Posterior vena cava (tissue), 2 donors: ENCODE measurements around the gene CABP1. TPM values are rescaled to one million over a fixed set of nuclear protein-coding genes. Genes with fewer than 3 reads are reported as not detected.
A peak's percentile ranks its signal among the peaks of the same experiment; 100 is the strongest.
"Not testable (repeated sequence)": the region's sequence is repeated elsewhere in the genome, so short reads cannot be mapped to it uniquely, and the experiment has no call there.

Experiments used
- DNase-seq: peaks from one replicate; pipeline ENCODE4 v3.0.0-alpha.2; 2020; ENCODE audit warnings: low spot score
- intact Hi-C, 2 donors: fragments of 100-400 bp; cut with DNase I; formaldehyde crosslinking; loops; one replicate each; pipeline versions ENCODE4 v1.14.1 to v1.14.2; 2022 to 2023
- total RNA-seq, 2 donors: library from RNA; stranded (reverse); fragmentation: NEBNext Ultra II Directional; extraction: Animal tissue kit (Norgen Biotek cat#: 25700); gene quantifications; one replicate each; pipeline ENCODE4 v1.2.1, GENCODE V29; 2021
- donor health status: DM: yes; HTN: yes; CAD: no.
- donor health status: DM: yes; HTN: yes; CAD: no.

CABP1 gene
- total RNA-seq, 2 donors from 2014 or later = 3.3 to 5.5 TPM

DNA sequence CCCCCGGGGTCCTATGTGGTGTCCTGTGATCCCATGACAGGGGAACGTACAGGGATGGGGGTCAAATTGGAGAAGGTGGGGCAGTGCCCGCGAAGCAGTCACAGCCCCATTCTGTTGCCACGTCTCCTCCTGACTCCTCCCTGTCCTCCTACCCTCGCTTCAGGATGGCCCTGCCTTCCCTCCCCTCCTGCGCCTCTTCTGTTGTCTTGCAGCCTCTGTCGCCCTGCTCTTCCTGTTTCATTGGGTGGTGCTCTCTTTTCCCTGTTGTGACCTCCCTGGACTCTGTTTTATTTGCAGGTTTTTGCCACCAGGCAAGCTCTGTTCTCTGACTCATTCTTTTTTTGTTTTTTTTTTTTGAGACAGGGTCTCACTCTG, 18.7 kb downstream of the CABP1 start:
- intact Hi-C loops = no loop called here
- no peak for DNase-seq

DNA sequence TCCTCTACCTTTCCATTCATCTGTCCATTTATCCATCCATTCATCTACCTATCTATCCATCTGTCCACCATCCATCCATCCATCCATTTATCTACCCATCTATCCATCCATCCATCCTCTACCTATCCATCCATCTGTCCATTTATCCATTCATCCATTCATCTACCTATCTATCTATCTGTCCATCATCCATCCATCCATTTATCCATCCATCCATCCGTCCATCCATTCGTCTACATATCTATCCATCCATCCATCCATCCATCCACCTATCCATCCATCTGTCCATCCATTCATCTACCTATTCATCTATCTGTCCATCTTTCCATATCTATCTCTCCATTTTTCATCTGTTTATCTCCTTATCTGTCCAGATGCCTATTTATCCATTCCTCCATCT, 21.0 kb downstream of the CABP1 start:
- no peak for DNase-seq
- intact Hi-C loops = no loop called here

DNA sequence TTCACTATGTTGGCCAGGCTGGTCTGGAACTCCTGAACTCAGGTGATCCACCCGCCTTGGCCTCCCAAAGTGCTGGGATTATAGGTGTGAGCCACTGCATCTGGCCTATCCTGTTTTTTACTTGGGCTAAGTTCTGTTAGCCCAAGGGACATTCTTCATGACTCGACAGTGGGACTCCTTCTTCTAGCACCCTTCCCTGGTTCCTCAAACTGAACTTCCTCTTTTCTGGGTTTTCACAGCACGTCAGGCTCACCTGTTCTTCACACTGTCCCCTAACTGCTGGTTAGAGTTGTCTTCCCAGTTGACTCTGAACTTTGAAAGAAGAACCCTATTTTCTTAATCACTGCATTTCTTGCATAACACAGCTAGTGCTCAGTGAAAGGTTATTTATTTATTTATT, 22.5 kb downstream of the CABP1 start:
- intact Hi-C loops = no loop called here
- DNase-seq = no peak

DNA sequence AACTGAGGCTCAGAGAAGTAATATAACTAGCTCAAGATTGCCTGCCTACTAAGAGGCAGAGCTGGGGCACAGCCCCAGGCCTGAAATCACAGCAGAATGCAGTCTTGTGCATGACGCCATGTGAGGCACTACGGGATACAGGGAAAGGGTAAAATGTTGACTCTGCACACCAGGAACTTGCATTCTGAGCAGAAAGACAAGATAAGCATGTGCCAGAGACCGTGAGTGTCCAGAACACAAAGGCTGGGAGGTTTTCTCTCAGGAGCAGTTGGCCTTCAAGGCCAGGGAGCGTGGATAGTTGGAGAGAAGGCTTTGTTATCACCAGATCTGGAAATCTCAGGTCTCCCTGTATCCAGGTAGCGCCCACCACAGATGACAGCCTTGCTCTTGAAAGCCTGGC, 23.3 kb downstream of the CABP1 start:
- intact Hi-C loops = no loop called here
- no peak for DNase-seq

DNA sequence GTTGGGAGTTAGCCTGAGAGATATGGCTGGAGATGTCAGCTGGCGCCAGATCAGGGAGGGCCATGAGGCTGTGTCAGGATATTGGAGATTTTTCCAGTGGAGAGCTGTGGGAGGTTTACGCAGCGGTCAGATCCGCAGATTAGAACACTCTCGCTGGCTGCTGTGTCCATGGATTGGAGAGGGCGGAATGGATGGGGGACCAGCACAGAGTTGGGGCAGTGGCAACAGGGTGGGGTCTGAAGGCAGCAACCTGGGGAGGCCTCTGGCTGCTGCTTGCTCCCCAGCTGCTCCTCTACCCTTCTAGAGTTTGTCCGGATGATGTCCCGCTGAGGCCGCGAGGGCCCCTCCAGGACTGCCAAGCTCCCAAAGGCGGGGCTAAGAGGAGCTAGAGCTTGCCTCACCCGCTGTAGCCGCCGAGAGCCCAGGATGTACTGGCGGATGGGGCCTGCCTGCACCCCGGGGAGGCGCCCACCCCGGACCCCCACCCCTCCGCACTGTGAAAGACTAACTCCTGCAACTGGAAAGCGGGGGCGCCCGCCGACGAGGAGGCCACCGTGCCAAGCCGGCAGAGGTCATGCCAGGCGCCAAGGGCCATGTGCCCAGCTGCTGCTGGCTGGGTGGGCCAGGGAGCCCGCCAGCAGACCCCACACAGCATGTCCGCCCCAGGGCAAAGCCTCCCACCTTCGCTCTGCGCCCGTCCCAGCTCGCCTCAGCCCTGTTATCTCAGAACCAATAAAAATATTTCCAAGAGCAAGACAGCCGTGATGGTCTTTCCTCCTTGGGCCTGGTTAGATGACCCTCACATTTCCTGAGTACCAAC, 26.4 kb downstream of the CABP1 start:
- no peak for DNase-seq
- intact Hi-C loops = loop anchor here in 1 of 2 donors (1.0 kb wide), 1 partner anchor 38 kb away; no protein-coding TSS in a partner anchor

DNA sequence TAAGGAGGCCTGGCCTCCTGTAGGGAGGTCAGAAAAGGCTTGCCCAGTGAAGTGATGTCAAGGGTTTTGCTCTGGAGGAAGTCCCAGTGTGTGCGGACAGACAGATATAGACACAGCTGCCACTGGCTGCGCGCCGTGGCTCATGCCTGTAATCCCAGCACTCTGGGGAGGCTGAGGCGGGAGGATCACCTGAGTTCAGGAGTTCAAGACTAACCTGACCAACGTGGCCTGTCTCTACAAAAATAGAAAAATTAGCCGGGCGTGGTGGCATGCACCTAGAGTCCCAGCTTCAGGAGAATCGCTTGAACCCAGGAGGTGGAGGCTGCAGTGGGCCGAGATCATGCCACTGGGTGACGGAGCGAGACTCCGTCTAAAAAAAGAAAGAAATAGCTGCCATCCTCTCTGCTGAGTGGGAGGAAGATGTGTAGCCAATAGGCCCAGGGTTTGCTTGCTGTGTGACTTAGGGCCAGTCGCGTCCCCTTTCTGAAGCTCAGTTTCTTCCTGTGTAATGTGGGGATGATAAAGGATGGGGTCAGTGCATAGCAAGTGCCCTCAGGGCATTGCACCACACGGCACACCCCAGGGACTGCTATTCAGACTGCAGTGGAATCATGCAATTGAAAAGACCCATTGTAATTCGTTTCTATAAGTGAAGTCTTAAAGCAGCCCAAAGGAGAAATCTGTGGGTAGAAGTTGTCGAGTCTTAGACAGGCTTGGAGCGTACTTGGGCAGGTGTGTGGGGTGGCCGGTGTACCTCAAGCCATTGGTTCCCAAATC, 27.9 kb downstream of the CABP1 start:
- intact Hi-C loops = no loop called here

DNA sequence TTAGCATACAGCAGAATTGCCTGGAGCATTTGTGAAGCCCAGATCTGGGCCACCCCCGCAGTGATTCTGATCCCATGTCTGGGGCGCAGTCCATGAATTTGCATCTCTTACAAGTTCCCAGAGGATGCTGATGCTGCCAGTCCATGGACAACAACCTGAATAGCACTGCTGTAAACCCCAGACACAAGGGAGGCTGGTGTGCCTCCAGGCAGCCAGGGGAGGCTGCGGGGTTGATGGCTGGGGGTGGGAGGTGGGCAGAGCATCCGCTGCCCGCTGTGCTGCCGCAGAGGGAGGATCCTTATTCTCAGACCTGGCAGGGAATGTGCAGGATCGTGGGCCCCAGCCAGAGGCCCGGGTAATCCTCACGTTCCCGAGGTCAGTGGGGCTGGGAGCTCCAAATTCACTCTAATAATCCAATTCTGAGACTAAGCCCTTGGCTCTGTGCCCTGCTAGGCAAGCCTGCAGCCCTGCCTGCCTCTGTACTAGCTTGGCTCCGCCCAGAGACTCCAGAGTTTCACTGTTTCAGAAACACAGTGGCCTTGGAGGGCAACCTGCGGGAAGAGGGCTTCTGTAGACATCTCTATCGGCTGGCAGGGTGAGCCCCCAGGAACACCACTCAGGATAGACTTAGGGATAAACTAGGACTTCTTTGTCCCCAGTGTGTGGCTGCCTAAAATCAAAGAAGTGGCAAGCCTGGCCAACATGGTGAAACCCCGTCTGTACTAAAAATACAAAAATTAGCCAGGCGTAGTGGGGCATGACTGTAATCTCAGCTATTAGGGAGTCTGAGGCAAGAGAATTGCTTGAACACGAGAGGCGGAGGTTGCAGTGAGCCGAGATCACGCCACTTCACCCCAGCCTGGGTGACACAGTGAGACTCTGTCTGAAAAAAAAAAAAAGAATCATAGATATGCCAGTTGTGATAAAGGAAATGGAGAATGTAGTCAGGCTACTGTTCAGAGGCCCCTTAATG, 28.7 kb downstream of the CABP1 start:
- no peak for DNase-seq
- intact Hi-C loops = no loop called here

More for the DNA sequence above, 27.9 kb downstream of the CABP1 start:
- DNase-seq = no peak

DNA sequence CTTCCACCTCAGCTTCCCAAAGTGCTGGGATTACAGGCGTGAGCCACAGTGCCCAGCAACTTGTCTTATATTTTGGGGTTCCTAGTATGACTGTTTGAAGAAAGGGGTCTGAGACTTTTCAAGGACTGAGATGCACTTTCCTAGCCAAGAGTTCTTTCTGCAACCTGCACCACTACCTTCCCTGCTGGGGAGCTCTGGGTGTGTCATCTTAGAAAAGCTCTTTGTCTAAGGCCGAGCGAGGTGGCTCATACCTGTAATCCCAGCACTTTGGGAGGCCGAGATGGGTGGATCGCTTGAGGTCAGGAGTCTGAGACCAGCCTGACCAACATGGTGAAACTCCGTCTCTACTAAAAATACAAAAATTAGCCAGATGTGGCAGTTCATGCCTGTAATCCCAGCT, 29.8 kb downstream of the CABP1 start:
- intact Hi-C loops, DNase-seq: not testable (repeated sequence)

DNA sequence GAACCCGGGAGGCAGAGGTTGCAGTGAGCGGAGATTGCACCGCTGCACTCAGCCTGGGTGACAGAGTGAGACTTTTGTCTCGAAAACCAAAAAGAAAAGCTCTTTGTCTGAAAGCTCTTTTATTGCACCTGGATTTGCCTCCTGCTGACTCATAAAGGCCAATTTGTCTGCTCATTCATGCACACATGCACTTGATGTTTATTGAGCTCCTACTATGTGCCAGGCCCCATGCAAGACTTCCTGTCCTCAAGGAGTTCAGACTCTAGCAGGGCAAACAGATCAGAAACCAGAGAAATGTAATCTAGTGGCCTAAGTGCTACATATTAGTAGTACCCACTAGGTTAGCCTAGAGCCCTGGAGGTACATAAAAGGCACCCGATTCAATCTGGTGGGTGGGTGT, 30.2 kb downstream of the CABP1 start:
- no peak for DNase-seq
- intact Hi-C loops = no loop called here

DNA sequence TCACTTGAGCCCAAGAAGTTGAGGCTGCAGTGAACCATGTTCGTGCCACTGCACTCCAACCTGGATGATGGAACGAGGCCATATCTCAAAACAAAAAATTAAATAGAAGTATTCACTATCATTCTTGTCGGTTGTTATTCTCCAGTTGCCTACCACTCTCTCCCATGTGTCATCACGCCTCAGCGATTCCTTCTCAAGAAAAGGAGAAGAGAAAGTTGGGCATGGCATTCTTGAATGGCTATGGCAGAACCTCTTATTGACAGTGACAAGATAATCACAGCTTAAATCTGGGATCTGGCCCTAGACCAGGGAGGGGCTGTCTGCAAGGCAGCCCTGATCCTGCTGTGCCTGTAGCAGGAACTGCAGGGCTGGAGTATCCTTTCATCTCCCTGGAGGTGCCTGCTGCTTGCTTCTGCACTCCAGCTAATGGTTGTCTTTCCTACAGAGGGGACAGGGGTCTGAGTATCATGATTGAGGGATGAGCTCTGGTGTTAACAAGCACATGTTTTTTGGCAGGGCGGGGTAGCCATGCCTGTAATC, 33.7 kb downstream of the CABP1 start:
- intact Hi-C loops = no loop called here
- DNase-seq = no peak

DNA sequence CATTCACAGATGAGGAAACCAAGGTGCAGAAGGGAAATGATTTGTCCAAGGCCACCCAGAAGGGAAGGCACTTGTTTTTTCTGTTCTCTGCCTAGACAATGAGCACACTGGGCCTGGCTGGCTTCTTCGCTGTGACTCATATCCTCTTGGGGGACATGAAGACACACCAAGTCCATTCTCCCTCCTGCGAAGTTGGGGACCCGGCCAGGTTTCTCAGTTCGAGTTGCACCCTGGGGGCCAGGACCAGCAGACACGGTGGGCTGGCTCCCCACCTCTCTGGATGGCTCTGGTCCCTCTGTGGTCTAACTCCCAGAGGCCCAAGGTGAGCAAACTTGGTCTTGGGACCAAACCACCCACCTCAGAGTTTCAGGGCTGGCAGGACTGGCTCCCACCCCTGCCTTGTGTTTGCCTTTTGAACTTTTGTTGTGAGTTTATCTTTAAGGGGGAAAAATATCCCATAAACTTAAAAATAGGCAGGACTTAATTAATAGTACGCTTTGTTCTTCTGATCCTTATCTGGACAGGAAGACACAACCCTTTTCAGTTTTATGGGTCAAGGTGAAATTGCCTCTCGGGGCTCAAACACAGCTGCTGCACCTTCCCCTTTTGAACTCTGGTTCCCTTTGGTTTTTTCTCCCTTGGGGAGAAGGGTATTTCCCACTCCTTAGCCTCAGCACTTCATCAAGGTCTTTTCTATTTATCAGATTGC, 37.5 kb downstream of the CABP1 start:
- DNase-seq = no peak
- intact Hi-C loops = no loop called here

DNA sequence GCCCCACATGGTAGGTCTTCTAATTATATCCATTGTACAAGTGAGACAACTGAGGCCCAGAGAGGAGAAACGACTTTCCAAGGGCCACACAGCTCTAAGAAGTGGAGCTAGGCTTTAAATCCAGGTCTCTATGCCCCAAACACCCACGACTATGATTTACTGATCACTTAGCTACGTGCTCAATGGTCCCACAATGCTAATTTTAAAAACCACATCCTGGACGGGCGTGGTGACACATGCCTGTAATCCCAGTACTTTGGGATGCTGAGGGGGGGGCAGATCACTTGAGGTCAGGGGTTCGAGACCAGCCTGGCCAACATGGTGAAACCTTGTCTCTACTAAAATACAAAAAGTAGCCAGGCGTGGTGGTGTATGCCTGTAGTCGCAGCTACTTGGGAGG, 38.1 kb downstream of the CABP1 start:
- intact Hi-C loops = no loop called here

DNA sequence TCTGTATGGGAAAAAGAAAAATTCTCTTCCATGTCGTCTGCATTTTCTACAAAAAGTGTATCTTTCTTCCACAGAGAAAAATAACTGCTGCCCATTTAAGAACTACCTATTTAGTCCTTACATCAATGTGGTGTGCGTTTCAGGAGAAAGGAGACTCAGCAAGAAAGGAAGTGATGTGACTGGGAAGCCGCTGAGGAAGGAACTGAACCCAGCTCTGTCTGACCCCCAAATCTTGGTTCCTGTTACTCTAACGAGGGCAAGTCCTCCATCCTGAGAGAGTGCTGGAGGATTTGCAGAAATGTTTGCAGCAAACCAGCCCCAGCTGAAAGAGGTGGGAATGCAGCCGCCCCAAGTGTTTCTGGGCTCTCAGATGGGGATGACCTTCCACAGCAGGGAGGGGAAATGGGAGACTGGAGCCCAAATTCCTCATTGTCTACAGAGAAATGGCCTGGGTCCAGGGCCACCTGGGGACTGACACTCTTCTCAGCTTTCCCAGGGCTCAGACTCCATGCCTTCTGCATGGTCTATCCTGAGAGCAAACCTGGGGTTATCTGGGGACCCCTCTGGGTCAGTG, 39.8 kb downstream of the CABP1 start:
- DNase-seq = no peak
- intact Hi-C loops = no loop called here

More for the DNA sequence above, 38.1 kb downstream of the CABP1 start:
- DNase-seq = no peak

DNA sequence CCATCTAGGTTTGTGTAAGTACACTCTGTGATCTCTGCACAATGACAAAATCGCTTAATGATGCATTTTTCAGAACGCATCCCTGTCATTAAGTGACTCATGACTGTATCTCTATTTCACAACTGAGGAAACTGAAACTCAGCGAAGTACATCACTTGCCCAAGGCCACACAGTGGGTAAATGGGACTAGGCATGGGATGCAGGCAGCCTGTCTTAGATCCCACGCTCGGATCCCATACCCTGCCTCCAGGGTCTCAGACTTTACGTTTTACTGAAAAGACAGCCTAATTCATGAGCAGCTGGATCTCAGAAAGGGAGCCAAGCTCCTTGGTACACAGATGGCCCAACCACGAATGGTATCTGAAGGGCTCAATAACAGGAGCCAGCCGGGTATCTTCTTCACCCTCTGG, 44.1 kb downstream of the CABP1 start:
- DNase-seq = no peak
- intact Hi-C loops = no loop called here

DNA sequence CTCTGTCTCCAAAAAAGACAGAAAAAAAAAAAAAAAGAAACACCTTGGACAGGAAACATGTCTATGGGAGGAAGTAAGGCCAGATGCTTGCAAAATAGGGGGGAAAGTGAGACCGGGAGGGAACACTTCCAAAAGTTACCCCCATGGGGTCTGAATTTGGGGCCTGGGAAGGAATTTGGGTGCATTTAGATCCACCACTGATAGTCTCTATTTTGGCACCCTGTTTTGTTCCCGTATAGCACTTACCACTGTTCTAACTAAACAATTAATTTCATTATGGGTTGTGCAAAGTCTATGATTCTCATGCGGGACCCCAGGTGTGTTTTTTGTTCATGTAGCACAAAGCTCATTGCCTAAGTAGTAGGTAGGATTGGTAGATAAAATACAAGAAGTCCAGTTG, 45.1 kb downstream of the CABP1 start:
- no peak for DNase-seq

DNA sequence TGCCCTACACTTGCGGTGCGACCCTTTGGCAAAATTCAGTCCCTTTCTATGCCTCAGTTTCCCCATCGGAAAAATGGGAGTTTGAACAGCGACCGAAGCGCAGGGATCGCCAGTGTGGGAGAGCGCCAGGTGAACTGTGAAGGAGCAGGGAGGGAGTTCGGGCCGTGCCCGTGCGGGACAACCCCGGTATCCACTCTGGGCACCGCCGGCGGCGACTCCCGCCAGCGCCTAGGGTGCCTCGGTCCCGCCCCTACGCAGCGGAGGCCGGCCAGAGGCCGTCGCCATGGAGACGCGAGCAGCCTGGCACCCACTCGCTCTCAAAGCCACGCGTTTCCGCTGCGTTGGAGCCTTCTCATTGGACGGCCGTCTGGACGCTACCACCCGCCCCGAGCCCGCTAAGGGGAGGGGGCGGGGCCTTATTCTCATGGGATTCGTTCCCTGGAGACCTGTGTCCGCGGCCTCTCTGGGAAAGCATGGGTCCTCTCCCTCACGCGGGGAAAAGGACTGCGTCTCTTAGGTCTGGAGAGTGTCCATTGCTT, 45.8 kb downstream of the CABP1 start:
- intact Hi-C loops = loop anchor here in 1 of 2 donors (2.0 kb wide), 1 partner anchor 25 kb away; the partner anchor contains the start of gene UNC119B
- peak; percentile 99 for DNase-seq

More for the DNA sequence above, 45.1 kb downstream of the CABP1 start:
- intact Hi-C loops = no loop called here

DNA sequence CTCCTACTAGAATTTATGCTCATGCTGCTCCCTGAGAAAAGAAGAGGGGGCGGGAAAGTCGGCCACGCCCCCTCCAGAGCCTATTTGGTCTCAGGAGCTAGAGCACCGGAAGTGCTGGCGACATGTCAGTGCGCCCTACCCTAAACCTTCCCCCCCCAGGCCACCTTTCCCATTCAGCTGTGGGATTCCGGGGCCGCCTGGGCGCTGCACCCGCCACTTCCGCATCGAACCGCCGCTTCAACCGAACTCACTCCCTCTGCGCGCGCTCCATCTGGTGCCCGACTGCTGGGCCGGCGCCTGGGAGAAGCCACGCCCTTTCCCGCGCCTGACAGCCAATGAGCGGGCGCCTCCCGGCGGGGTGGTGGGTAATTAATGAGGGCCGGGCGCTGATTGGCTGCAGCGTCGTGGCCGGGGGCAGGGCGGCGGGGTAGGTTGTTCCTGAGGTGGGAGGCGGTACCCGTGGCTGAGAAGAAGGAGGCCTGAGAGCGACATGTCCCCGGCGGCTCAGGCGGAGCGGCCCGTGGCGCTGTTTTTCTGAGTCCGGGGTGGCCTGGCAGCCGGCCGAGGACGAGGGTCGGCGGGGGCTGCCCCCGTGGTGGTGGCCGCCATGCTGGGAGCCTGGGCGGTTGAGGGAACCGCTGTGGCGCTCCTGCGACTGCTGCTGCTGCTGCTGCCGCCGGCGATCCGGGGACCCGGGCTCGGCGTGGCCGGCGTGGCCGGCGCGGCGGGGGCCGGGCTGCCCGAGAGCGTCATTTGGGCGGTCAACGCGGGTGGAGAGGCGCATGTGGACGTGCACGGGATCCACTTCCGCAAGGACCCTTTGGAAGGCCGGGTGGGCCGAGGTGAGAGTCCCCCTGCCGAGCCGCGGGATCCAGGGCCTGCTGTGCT, 46.5 kb downstream of the CABP1 start, which contains the start of gene MLEC:
Gene MLEC (plus strand): TSS at position 460 of the 888 bp plus-strand sequence. CDS start 148 bp downstream, at position 608.
- peak; percentile 100 for DNase-seq
- intact Hi-C loops = loop anchor here in 1 of 2 donors (2.0 kb wide), 1 partner anchor 24 kb away; the partner anchor contains the start of gene UNC119B
